ENCODE data around the gene GDF7. TPM values are rescaled to one million over a fixed set of nuclear protein-coding genes. Genes with fewer than 3 reads are reported as not detected.

GDF7 gene
- total RNA-seq, 3 donors from 2014 or later = 0.14 to 0.73 (median 0.14) TPM

- Histone ChIP-seq H3K9me3 (no peaks in the 10 kb centered on the region), H3K4me1 (ENCODE audit: low read depth) (peaks cover 22% of the 10 kb centered on the region), H3K36me3 (ENCODE audit: low read depth) (no peaks in the 10 kb centered on the region), H3K4me3 (no peak overlapping the region)
- no peak for DNase-seq
- ATAC-seq = no peak
- TF ChIP-seq CTCF (IDR thresholded peaks at IDR 0.05) = no peak
- intact Hi-C loops (cut with DNase I, micrococcal nuclease) = no loop called here
Measured at GRCh38 chr2:20669562-20670314, 2.8 kb downstream of the GDF7 start.

GRCh38 chr2:20670315-20671035, 3.5 kb downstream of the GDF7 start:
- Histone ChIP-seq H3K4me1 (ENCODE audit: low read depth) (peaks cover 21% of the 10 kb centered on the region), H3K36me3 (ENCODE audit: low read depth) (no peaks in the 10 kb centered on the region), H3K4me3 (no peak overlapping the region), H3K9me3 (no peaks in the 10 kb centered on the region)
- TF ChIP-seq CTCF (IDR thresholded peaks at IDR 0.05) = no peak
- no peak for DNase-seq
- no peak for ATAC-seq
- intact Hi-C loops (cut with DNase I, micrococcal nuclease) = no loop called here

- no peak overlapping the region for H3K4me3 ChIP-seq
- ATAC-seq (no peak), DNase-seq (no peak)
- no peaks in the 10 kb centered on the region for H3K36me3 ChIP-seq (ENCODE audit: low read depth)
- H3K9me3 ChIP-seq = no peaks in the 10 kb centered on the region
- H3K4me1 ChIP-seq (ENCODE audit: low read depth) = peaks cover 20% of the 10 kb centered on the region
- TF ChIP-seq CTCF (IDR thresholded peaks at IDR 0.05) = no peak
- intact Hi-C loops (cut with DNase I, micrococcal nuclease) = no loop called here
Measured at GRCh38 chr2:20671036-20671735, 4.2 kb downstream of the GDF7 start.

- ATAC-seq (no peak), DNase-seq (no peak)
- intact Hi-C loops (cut with DNase I, micrococcal nuclease) = no loop called here
- peaks cover 20% of the 10 kb centered on the region for H3K4me1 ChIP-seq (ENCODE audit: low read depth)
- no peak overlapping the region for H3K4me3 ChIP-seq
- no peaks in the 10 kb centered on the region for H3K9me3 ChIP-seq
- TF ChIP-seq CTCF (IDR thresholded peaks at IDR 0.05) = no peak
- H3K36me3 ChIP-seq (ENCODE audit: low read depth) = no peaks in the 10 kb centered on the region
Measured at GRCh38 chr2:20671736-20672080, 4.8 kb downstream of the GDF7 start.

GRCh38 chr2:20672201-20672951, 5.4 kb downstream of the GDF7 start:
- Histone ChIP-seq H3K9me3 (no peaks in the 10 kb centered on the region), H3K4me1 (ENCODE audit: low read depth) (peaks cover 21% of the 10 kb centered on the region), H3K4me3 (no peak overlapping the region), H3K36me3 (ENCODE audit: low read depth) (no peaks in the 10 kb centered on the region)
- no peak for TF ChIP-seq CTCF (IDR thresholded peaks at IDR 0.05)
- ATAC-seq (no peak), DNase-seq (no peak)
- intact Hi-C loops (cut with DNase I, micrococcal nuclease) = no loop called here
